ENCODE results near the gene SYT7.

SYT7 gene

GRCh38 chr11:61579676-61580270, 1.1 kb downstream of the SYT7 start:
- no peak for DNase-seq

- DNase-seq, result no peak
Observed at GRCh38 chr11:61578819-61579675, 1.8 kb downstream of the SYT7 start.

- DNase-seq, result no peak
Observed at GRCh38 chr11:61577383-61578118, 3.3 kb downstream of the SYT7 start.

GRCh38 chr11:61575886-61576861, 4.7 kb downstream of the SYT7 start:
- no peak for DNase-seq

GRCh38 chr11:61574611-61575010, 6.3 kb downstream of the SYT7 start:
- DNase-seq, result no peak

GRCh38 chr11:61572913-61573312, 8.0 kb downstream of the SYT7 start:
- DNase-seq, result no peak

GRCh38 chr11:61571869-61572268, 9.0 kb downstream of the SYT7 start:
- no peak for DNase-seq

- no peak for DNase-seq
Observed at GRCh38 chr11:61571337-61571736, 9.5 kb downstream of the SYT7 start.

- no peak for DNase-seq
Observed at GRCh38 chr11:61569701-61570100, 11.2 kb downstream of the SYT7 start.

GRCh38 chr11:61569018-61569417, 11.9 kb downstream of the SYT7 start:
- DNase-seq, result no peak

- peak; percentile 68 for DNase-seq
Observed at GRCh38 chr11:61567286-61568061, 13.4 kb downstream of the SYT7 start.

- no peak for DNase-seq
Observed at GRCh38 chr11:61564936-61565696, 15.8 kb downstream of the SYT7 start.

GRCh38 chr11:61560751-61561150, 20.1 kb downstream of the SYT7 start:
- DNase-seq, result no peak

- no peak for DNase-seq
Observed at GRCh38 chr11:61556621-61557020, 24.3 kb downstream of the SYT7 start.

GRCh38 chr11:61555978-61556377, 24.9 kb downstream of the SYT7 start:
- DNase-seq, result no peak

GRCh38 chr11:61555051-61555969, 25.6 kb downstream of the SYT7 start:
- DNase-seq, result no peak

GRCh38 chr11:61554172-61554988, 26.5 kb downstream of the SYT7 start:
- DNase-seq, result no peak

GRCh38 chr11:61553373-61554171, 27.3 kb downstream of the SYT7 start:
- DNase-seq, result no peak

Data from activated CD4-positive, CD25-positive, alpha-beta regulatory T cell treated with anti-CD3 and anti-CD28 coated beads, Interleukin-2, amount 50 U/mL, for 72 hours (primary cell).